AG09319 (cell line): ENCODE data around the gene PLCL2.

ENCODE experiments used
- DNase-seq: peaks from one replicate; pipeline ENCODE4 v3.0.0-alpha.2; 2010; ENCODE audit warnings: low read depth; ENCODE audit errors: extremely low read depth
- TF ChIP-seq, protein P1 (sequence below): IDR thresholded peaks from 2 replicates; pipeline ENCODE4 v1.5.1; 2011; ENCODE audit warnings: low read depth, mild to moderate bottlenecking, inconsistent platforms, low read length, moderate library complexity

Gene PLCL2

DNA sequence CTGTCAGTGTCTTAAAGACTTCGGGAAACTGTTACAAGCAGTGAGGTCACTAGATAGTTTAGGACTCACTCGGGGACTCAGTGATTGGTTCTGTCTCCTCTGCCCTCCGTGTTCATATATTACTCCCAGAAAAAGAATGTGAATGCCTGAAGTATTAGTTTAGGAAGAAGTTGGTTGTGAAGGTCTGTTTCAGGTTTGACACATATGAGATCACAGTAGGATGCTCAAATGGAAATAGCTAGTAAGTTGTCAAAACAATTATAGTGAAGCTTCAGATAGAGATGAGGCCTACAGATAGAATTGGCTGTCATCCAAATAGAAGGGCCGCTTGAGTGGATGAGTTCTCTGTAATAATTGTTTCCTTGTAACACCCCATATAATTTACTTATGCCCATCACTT is 172.6 kb downstream of the PLCL2 start:
- DNase-seq: no peak
- TF ChIP-seq, protein P1, sequence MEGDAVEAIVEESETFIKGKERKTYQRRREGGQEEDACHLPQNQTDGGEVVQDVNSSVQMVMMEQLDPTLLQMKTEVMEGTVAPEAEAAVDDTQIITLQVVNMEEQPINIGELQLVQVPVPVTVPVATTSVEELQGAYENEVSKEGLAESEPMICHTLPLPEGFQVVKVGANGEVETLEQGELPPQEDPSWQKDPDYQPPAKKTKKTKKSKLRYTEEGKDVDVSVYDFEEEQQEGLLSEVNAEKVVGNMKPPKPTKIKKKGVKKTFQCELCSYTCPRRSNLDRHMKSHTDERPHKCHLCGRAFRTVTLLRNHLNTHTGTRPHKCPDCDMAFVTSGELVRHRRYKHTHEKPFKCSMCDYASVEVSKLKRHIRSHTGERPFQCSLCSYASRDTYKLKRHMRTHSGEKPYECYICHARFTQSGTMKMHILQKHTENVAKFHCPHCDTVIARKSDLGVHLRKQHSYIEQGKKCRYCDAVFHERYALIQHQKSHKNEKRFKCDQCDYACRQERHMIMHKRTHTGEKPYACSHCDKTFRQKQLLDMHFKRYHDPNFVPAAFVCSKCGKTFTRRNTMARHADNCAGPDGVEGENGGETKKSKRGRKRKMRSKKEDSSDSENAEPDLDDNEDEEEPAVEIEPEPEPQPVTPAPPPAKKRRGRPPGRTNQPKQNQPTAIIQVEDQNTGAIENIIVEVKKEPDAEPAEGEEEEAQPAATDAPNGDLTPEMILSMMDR: no peak

- no peak for DNase-seq
- TF ChIP-seq, protein P1: no peak
Observed at GRCh38 chr3:17059989-17060550, 175.3 kb downstream of the PLCL2 start.

DNA sequence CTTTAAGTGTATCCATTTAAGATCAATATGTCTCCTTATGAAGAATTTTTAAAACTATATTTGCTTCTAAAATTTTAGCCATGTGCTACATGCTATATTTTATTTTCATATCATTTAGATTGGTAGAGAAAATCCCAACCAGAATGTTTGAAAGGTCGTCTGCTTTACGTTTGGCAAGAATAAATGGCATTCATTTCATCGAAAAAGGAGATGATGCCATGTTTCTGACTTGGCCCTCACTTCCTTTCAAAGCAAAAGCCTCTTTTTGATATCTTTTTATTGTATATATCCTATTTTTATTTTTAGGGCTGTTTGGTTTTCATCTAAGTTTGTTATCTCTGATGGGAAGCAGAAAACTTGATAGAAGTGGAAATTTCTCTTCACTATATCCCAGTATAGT is 176.2 kb downstream of the PLCL2 start:
- TF ChIP-seq, protein P1: no peak
- DNase-seq: no peak

DNA sequence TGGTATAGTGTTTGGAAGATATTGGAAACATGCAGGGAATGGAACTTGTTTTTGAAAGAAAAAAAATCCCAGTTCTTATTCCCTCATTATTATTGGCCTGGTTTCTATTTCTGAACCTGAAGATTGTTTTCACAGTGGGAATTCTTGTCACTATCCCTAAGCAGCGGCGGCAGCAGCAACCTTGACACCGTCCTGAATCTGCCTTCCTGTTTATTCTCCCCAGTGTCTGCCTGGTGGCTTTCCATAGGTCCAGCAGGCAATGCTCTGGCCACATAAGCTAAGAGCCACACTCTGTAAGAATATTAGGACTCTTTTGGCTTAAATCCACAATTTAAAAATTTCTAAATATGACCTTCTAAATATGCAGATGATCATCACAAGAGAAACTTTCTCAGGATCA is 178.0 kb downstream of the PLCL2 start:
- TF ChIP-seq, protein P1: no peak
- DNase-seq: no peak

DNA sequence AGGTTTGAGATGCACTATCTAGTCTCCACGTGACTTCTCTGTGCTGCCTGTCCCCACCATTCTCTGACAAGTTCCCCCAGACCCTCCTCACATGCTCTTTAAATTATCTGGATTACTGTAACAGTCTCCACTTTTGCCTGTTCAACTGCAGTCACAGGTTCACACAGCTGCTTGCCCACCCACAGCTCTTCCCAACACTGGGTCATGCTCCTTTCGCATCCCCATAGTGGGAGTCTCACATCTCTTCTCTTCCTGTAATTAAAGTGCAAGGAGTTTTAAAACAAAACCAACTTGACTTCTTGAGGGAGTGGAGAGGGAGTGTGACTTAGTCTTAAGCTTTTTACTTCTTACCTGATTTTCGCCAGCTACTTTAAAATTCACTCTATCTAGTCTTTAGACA is 178.8 kb downstream of the PLCL2 start:
- TF ChIP-seq, protein P1: no peak
- no peak for DNase-seq

DNA sequence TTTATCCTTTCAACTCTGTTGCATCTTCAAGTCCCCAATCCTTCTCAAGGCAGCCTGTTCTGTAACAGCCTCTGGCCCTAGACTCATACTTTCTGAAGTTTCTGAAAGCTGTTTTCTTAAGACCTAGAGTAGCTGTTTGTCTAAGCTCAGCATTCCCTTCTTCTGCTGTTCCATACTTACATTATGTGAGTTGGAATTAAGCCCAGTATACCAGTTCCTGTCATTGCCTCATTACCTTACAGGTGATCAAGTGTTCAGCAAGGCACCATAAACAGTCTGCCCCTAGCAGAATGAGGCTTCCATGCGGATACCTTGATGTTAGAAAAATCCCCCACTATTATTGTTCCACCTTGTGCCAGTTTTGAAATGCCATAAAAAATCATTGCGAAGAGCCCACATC is 180.6 kb downstream of the PLCL2 start:
- DNase-seq: no peak
- TF ChIP-seq, protein P1: no peak

- TF ChIP-seq, protein P1: no peak
- DNase-seq: no peak
Observed at GRCh38 chr3:17065881-17066280, 181.1 kb downstream of the PLCL2 start.
